Right ventricle myocardium superior (tissue), 1 donor: ENCODE measurements around the gene RRBP1. TPM values are rescaled to one million over a fixed set of nuclear protein-coding genes. Genes with fewer than 3 reads are reported as not detected.

Source experiments
- ATAC-seq: fragments of 200-7000 bp; cut with Tn5 transposase; one replicate; pipeline ENCODE4 v1.9.1; 2020; ENCODE audit warnings: mild to moderate bottlenecking; ENCODE audit not compliant: poor library complexity
- DNase-seq: peaks from one replicate; pipeline ENCODE4 v3.0.0-alpha.2; 2020
- intact Hi-C: fragments of 100-400 bp; cut with DNase I; formaldehyde crosslinking; loops from one replicate; pipeline ENCODE4 v1.11.2; 2022
- total RNA-seq: library from RNA; stranded (reverse); fragmentation: NEBNext Ultra II Directional; extraction: Animal tissue kit (Norgen Biotek cat#: 25700); gene quantifications from one replicate; pipeline ENCODE4 v1.2.1, GENCODE V29; 2021
- donor health status: DM: no; HTN: yes; CAD: no; lungs with severe emphysema.

RRBP1 gene
- total RNA-seq, 1 donor from 2014 or later = 32.1 TPM

DNA sequence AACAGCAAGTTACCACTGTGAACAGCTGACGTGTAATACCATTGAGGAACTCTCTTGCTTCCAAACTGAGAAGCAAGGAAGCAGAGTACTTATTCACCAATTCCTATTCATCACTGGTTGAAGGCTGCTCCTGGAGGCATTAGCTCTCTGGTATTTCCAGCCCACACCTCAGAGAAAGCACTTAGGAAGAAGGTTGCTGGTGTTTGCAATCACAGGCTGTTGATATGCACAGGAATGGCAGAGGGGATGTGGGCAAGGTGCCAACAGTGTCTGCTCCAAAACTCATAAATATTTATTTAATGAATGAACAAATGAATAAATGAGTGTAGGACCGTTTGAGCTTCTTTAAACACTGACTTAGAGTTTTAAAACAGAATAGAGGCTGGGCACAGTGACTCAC is 6.9 kb upstream of the RRBP1 start:
- ATAC-seq = no peak
- intact Hi-C loops = no loop called here

DNA sequence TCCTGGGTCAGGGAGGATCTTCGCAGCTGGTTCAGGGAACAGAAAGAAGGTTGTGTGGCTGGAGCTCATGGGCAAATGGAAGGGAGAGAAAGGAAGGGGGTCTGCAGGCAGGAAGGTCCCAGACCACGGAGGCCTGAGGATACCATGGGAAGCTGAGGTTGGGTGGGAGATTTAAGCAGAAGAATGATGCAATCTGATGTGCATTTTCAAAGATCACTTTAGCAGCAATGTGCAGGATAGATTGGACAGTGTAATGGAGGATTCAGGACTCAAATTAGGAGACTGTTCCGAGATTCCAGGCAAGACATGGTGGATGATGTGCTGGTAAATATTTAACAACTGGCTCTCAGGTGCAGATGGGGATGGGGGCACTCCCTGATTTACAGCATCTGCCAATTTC is 5.8 kb upstream of the RRBP1 start:
- intact Hi-C loops = no loop called here
- no peak for DNase-seq

More for the DNA sequence above, 6.9 kb upstream of the RRBP1 start:
- DNase-seq = no peak

GRCh38 chr20:17685168-17685567 is 3.1 kb upstream of the RRBP1 start:
- ATAC-seq (no peak), DNase-seq (no peak)
- intact Hi-C loops = no loop called here

More for the DNA sequence above, 5.8 kb upstream of the RRBP1 start:
- ATAC-seq = no peak

GRCh38 chr20:17684077-17684888 is 2.2 kb upstream of the RRBP1 start:
- ATAC-seq = no peak
- no peak for DNase-seq
- intact Hi-C loops = no loop called here

GRCh38 chr20:17683218-17684076 is 1.4 kb upstream of the RRBP1 start:
- no peak for DNase-seq
- ATAC-seq = no peak
- intact Hi-C loops = no loop called here

- DNase-seq (no peak), ATAC-seq (no peak)
- intact Hi-C loops = no loop called here
Measured at GRCh38 chr20:17682889-17683198, 802 bp upstream of the RRBP1 start.

GRCh38 chr20:17681726-17682102 is 328 bp downstream of the RRBP1 start:
- intact Hi-C loops = loop anchor here (2.0 kb wide), 1 partner anchor 217 kb away; no protein-coding TSS in a partner anchor
- DNase-seq (no peak), ATAC-seq (no peak)

- intact Hi-C loops = loop anchor here (2.0 kb wide), 1 partner anchor 218 kb away; no protein-coding TSS in a partner anchor
- ATAC-seq (peak; percentile 47), DNase-seq (peak; percentile 89)
Measured at GRCh38 chr20:17680836-17681725, 961 bp downstream of the RRBP1 start.

DNA sequence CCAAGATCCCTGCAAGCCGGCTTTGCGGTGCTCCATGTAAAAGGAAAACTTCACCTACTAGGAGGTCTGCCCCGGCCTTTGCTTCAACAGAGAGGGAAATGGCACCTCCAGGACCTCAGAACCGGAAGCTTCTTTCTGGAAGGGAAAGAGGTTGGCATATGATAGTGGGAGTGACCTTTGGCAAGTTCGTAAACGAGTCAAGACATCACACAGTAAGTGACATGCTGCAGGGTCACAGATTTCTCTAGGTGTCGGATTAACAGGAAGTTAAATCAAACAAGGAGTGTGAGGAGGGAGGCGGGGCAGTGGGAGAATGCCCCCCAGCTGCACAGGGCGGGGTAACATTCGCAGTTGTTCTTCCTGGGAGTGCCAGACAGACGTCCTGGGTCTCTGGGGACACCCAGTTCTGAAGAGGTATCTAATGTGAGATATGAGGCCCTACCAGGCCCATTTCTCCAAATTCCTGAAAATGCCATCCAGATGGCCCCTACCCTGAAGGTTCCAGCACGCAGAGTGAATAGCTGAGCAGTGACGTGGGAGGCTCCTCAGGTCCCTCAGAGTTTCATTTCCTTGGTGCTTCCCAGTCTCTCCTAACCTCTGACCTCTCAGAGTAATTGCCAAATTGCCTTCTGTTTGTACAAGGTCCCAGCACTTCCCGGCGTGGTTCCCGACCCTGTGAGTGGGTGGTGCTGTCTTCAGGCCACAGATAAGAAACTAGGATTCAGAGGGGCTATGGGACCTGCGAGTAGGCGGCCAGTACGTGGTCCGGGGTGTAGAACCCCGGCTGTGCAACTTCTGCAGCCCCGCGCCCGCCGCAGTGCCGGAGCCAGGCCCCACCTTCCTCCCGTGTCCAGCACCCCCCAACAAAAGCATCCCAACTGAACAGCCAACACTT is 1.9 kb downstream of the RRBP1 start:
- ATAC-seq (no peak), DNase-seq (peak; percentile 72)
- intact Hi-C loops = loop anchor here (2.0 to 10.0 kb wide), 2 partner anchors 65 to 219 kb away; no protein-coding TSS in a partner anchor

DNA sequence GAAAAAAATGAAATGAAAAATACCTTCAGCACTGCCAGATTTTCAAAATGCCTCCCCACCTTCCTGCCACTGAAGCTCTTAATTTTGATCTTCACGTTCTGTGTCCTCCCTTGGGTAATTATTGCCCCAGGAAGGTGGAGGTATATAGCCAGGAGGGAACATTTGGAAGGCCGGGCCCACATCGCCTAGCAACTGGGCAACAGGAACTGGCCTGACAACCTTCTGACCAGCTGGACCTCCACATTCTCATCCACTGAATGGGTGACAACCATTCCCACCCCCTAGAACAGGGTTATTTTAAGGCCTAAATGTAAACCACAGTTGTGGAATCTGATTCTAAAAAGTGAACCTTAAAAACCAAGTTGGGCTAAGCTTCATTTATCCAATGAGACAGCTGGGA is 3.2 kb downstream of the RRBP1 start:
- no peak for DNase-seq
- intact Hi-C loops = loop anchor here (10.0 kb wide), 1 partner anchor 64 kb away; no protein-coding TSS in a partner anchor
- ATAC-seq = no peak

DNA sequence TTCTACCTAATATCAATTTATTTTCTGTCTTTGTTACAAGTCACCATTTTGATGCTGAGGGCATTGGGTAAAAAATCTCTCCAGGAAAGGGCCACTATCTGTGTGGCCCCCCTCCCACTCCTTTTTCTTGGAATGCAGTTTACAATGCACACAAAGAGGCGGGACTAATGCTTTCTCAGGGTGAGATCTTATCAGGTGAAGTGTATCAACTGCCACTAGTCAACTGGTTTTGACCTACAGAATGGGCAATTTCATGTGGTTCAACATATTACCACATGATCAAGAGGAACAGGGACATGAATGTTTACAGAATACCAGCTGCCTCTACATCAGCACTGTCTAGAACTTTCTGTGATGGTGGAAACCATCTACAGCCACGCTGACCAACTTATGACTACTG is 3.7 kb downstream of the RRBP1 start:
- ATAC-seq = no peak

GRCh38 chr20:17676942-17677341 is 5.1 kb downstream of the RRBP1 start:
- ATAC-seq = no peak
- intact Hi-C loops = loop anchor here (10.0 kb wide), 1 partner anchor 62 kb away; no protein-coding TSS in a partner anchor
- no peak for DNase-seq

More for the DNA sequence above, 3.7 kb downstream of the RRBP1 start:
- no peak for DNase-seq
- intact Hi-C loops = loop anchor here (10.0 kb wide), 1 partner anchor 63 kb away; no protein-coding TSS in a partner anchor

GRCh38 chr20:17676378-17676759 is 5.7 kb downstream of the RRBP1 start:
- intact Hi-C loops = loop anchor here (10.0 kb wide), 1 partner anchor 62 kb away; no protein-coding TSS in a partner anchor
- no peak for ATAC-seq
- no peak for DNase-seq

- ATAC-seq (no peak), DNase-seq (no peak)
- intact Hi-C loops = loop anchor here (10.0 kb wide), 1 partner anchor 61 kb away; no protein-coding TSS in a partner anchor
Measured at GRCh38 chr20:17675519-17676377, 6.3 kb downstream of the RRBP1 start.

- ATAC-seq (peak; percentile 30), DNase-seq (no peak)
- intact Hi-C loops = loop anchor here (10.0 kb wide), 1 partner anchor 60 kb away; no protein-coding TSS in a partner anchor
Measured at GRCh38 chr20:17674722-17675518, 7.1 kb downstream of the RRBP1 start.

DNA sequence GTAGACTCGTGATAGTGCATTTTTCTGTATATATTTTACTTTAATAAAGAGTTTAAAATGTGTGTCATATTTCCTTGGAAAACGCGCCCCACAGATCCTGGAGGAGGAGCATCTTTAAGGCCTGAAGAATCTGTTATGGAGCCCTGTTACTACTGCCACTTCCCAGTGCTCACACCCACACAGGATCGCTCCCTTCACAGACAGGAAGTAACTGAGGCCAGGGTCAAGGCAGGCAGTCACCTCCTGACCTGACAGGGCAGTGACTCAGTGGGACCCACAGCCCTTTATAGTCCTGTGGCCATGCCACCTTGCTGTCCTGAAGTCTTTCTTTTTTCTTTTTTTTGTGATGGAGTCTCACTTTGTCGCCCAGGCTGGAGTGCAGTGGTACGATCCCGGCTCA is 9.0 kb downstream of the RRBP1 start:
- intact Hi-C loops = loop anchor here (10.0 kb wide), 1 partner anchor 58 kb away; no protein-coding TSS in a partner anchor
- DNase-seq (no peak), ATAC-seq (no peak)
